VCaP (cell line): ENCODE measurements around the gene RASGRF2.
"Not testable (repeated sequence)": the region's sequence is repeated elsewhere in the genome, so short reads cannot be mapped to it uniquely, and the experiment has no call there.

ENCODE experiments used
- H3K27ac ChIP-seq: fragments of 450-650 bp; 2 replicates; pipeline ENCODE4 v1.5.1; 2017
- TF ChIP-seq, protein P1 (sequence below): fragments of 450-650 bp; conservative IDR thresholded peaks from 2 replicates; pipeline ENCODE4 v1.5.1; 2017; ENCODE audit warnings: mild to moderate bottlenecking, moderate library complexity

RASGRF2 gene

DNA sequence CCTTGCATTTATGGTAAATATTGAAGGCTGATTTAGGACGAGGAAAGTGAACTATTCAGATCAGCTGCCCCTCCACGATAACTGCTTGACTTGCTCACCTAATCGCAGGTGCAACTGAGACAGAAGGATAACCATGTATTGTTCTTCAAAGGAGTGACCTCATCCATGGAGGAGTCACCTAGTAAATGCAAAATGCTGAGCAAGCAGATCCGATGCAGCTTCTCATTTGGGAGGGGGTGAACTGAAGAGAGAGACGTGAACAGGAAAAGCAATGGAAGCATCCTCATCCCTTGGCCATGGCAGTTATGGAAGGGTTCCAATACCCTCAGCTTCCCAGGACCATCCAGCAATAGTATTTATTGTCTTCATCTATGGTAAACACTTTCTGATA, 47.5 kb downstream of the RASGRF2 start:
- TF ChIP-seq, protein P1, sequence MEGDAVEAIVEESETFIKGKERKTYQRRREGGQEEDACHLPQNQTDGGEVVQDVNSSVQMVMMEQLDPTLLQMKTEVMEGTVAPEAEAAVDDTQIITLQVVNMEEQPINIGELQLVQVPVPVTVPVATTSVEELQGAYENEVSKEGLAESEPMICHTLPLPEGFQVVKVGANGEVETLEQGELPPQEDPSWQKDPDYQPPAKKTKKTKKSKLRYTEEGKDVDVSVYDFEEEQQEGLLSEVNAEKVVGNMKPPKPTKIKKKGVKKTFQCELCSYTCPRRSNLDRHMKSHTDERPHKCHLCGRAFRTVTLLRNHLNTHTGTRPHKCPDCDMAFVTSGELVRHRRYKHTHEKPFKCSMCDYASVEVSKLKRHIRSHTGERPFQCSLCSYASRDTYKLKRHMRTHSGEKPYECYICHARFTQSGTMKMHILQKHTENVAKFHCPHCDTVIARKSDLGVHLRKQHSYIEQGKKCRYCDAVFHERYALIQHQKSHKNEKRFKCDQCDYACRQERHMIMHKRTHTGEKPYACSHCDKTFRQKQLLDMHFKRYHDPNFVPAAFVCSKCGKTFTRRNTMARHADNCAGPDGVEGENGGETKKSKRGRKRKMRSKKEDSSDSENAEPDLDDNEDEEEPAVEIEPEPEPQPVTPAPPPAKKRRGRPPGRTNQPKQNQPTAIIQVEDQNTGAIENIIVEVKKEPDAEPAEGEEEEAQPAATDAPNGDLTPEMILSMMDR, result no peak
- H3K27ac ChIP-seq, result no peak overlapping the region

GRCh38 chr5:81010336-81011169, 50.4 kb downstream of the RASGRF2 start:
- TF ChIP-seq, protein P1, result no peak
- no peak overlapping the region for H3K27ac ChIP-seq

DNA sequence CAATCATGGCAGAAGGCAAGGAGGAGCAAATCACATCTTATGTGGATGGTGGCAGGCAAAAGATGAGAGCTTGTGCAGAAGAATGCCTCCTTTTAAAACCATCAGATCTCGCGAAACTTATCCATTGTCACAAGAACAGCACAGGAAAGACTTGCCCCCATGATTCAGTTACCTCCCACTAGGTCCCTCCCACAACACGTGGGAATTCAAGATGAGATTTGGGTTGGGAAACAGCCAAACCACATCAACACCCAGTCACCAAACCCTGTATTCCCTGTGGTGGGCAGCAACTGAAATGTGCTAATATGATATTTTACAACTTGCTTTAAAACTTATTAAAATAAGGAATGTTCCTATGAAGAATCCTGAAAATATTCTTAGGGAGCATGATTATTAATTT, 54.2 kb downstream of the RASGRF2 start:
- TF ChIP-seq, protein P1, result no peak

DNA sequence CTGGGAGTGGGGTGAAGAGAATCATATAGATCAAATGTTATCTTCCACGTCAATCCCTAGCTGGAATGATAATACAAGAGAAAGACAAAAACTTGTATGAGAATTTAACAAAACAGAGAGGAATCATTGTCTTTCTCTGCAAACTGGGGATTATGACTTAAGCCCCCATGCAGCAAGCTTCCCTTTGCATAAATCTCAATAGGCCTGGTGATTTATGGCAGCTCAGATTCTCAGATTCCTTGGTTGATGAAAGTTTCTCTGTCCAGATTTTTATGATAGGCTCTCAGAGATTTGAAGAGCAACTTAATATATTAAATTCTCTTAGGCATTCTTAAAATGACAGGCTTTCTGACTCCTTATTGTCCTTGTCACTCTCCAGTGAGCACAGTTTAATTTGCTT, 56.0 kb downstream of the RASGRF2 start:
- TF ChIP-seq, protein P1, result no peak
- no peak overlapping the region for H3K27ac ChIP-seq

More for the DNA sequence above, 54.2 kb downstream of the RASGRF2 start:
- no peak overlapping the region for H3K27ac ChIP-seq

GRCh38 chr5:81017320-81017719, 57.2 kb downstream of the RASGRF2 start:
- TF ChIP-seq, protein P1, result no peak
- H3K27ac ChIP-seq, result no peak overlapping the region

DNA sequence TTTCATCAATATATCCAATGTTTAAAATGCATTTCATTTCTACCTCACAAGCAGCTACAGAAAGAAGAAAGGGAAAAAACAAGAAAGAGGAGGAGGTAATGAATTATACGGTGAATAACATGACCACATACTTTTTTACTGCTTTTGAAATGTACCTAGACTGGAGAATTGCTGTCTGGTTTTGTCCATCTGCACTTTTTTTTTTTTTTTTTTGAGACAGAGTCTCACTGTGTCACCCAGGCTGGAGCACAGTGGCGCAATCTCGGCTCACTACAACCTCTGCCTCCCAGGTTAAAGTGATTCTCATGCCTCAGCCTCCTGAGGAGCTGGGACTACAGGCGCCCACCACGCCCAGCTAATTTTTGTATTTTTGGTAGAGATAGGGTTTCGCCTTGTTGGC, 58.4 kb downstream of the RASGRF2 start:
- not testable (repeated sequence) for H3K27ac ChIP-seq

DNA sequence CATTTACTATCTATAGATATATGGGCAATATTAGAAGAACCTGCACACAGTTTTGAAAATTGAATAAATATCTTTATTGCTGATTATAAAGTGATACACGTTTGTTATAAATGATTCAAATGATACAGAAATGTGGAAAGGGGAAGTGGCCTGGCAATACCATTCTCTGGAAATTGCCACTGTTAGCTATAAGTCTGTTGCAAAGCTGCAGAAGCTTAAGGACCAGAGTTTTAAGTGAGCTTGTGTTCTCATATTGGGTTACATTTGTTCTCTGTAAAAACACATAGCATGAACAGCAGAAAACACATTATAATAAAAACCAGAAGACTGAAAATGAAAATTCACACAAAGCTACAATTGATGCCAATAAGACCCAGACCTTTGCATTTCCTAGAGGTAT, 59.6 kb downstream of the RASGRF2 start:
- H3K27ac ChIP-seq, result no peak overlapping the region
- TF ChIP-seq, protein P1, result no peak

DNA sequence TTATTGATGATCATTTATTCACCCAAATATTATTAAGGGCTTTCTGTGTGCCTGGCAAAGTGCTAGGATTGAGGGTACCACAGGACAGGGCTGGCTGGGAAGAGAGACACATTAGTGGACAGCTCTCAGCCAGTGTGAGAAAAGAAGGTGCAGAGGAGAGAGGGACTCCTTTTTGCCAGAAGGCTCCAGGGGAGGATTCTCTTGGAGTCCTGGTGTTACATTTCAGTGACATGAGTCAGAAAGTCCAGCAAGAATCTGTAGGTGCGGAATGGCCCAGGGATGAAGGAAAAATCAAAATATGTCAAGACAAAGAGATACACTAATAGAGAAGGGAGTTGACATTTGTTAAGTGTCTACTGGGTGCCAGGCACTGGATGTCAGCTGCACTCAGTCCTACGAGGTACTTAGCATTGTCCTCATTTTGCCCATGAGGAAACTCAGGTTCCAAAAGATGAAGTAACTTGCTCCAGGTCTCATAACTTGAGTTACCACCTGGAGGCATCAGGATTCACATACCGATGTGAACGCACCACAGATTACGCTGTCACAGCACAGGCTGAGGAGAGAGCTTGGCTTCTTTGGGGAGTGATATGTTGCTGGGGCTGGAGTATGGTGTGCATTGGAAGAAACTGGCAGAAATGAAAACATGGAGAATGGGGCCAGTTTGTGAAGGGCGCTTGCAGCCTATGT, 60.5 kb downstream of the RASGRF2 start:
- H3K27ac ChIP-seq, result no peak overlapping the region
- TF ChIP-seq, protein P1, result no peak
